ENCODE data around the gene ELP1.

- TF ChIP-seq CTCF (IDR thresholded peaks at IDR 0.05) (no peak), POLR2A (IDR thresholded peaks at IDR 0.05) (no peak)
These were observed 29.8 kb downstream of the ELP1 start for GRCh38 chr9:108904161-108904560.
